Activated T-helper 2 cell treated with anti-CD3 and anti-CD28 coated beads, Interferon-gamma antibody, Interleukin-2, Interleukin-4, amounts not matched to agents 10 μg/mL and 5 μg/mL and 100 μg/mL, durations not matched to agents 14 hours and 24 hours and 36 hours (primary cell): ENCODE results near the gene ZBTB16. TPM values are rescaled to one million over a fixed set of nuclear protein-coding genes. Genes with fewer than 3 reads are reported as not detected.

Source experiments
- DNase-seq: peaks from one replicate; pipeline ENCODE4 v3.0.0; 2021; ENCODE audit warnings: low spot score
- H3K27ac Mint-ChIP-seq: one replicate; pipeline ENCODE4 v1.8.0; 2021; ENCODE audit warnings: mixed read lengths
- H3K27me3 Mint-ChIP-seq: one replicate; pipeline ENCODE4 v1.8.0; 2021; ENCODE audit warnings: low read depth, mixed read lengths
- H3K36me3 Mint-ChIP-seq: one replicate; pipeline ENCODE4 v1.8.0; 2021; ENCODE audit warnings: low read depth, mixed read lengths
- H3K4me1 Mint-ChIP-seq: one replicate; pipeline ENCODE4 v1.8.0; 2021; ENCODE audit warnings: low read depth, mixed read lengths
- H3K4me3 Mint-ChIP-seq: one replicate; pipeline ENCODE4 v1.8.0; 2021; ENCODE audit warnings: low read depth, mild to moderate bottlenecking, moderate library complexity, mixed read lengths
- H3K9me3 Mint-ChIP-seq: one replicate; pipeline ENCODE4 v1.8.0; 2021; ENCODE audit warnings: mixed read lengths
- intact Hi-C: fragments of 100-400 bp; cut with micrococcal nuclease; formaldehyde crosslinking; loops from one replicate; pipeline ENCODE4 v1.15.1; 2023
- total RNA-seq: library from RNA; stranded (reverse); gene quantifications from 2 replicates; pipeline ENCODE4 v1.2.3, GENCODE V29; 2022

Gene ZBTB16
- total RNA-seq, 1 donor from 2014 or later = 2.9 TPM

DNA sequence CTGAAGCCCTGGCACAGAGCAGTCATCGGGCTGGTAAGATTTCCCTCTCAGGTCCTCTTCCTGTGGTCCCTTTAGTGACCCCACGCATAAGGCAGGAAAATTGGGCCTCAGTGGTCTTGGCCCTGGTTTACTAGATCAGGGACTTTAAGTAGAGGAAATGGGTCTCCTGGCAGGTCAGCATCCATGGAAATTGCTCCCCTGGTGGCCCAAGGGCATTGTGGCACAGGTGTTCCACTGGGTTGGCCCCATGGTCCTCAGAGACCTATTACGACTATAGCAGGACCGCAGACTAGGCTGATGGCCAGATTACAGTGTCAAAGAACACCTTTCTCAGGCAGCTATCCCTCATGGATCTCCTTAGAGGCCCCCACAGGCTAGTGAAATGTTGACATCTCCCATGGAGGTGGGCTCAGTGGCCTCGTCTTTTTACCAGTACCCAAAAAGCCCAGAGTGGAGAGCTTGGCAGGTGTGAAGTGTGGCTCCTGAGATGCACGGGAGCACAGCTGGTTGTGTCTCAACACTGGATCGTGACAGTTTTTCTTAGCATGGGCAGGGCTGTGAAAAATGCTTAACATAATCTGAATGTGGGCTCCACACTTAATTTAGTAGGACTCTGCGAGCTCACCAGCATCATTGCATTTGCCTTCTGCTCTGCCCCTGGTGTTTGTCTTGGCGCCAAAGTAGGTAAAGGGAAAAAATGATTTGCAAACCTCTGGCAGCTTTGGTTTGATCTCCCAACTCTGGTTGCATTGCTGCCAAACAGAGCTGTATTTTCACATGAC is 74.2 kb downstream of the ZBTB16 start:
- Mint-ChIP-seq H3K9me3 (no peaks in the 10 kb centered on the region), H3K4me3 (no peak overlapping the region), H3K27me3 (peaks cover 17% of the 10 kb centered on the region), H3K27ac (no peak overlapping the region), H3K36me3 (no peaks in the 10 kb centered on the region), H3K4me1 (peaks cover 32% of the 10 kb centered on the region)
- DNase-seq = no peak
- intact Hi-C loops = no loop called here

DNA sequence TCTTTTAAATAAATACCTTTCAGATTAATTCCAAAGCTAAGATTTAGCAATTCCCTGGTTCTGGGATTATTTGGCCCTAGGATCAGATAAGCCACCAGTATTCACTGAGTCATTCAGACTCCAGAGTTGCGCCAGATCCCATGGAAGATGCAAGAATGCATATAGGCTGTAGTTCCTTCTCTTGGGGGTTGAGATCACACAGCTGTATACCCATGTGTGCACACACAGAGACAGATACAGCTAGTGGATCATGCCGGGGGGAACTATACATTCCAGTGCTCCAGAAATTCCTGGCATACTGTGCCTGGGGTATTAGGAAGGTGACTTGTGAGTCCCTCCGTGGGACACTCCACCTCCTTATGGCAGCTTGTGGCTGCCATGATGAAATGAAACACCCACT is 75.4 kb downstream of the ZBTB16 start:
- DNase-seq = no peak
- Mint-ChIP-seq H3K27ac (no peak overlapping the region), H3K36me3 (no peaks in the 10 kb centered on the region), H3K4me1 (peaks cover 29% of the 10 kb centered on the region), H3K4me3 (no peak overlapping the region), H3K9me3 (no peaks in the 10 kb centered on the region), H3K27me3 (peaks cover 15% of the 10 kb centered on the region)
- intact Hi-C loops = no loop called here

DNA sequence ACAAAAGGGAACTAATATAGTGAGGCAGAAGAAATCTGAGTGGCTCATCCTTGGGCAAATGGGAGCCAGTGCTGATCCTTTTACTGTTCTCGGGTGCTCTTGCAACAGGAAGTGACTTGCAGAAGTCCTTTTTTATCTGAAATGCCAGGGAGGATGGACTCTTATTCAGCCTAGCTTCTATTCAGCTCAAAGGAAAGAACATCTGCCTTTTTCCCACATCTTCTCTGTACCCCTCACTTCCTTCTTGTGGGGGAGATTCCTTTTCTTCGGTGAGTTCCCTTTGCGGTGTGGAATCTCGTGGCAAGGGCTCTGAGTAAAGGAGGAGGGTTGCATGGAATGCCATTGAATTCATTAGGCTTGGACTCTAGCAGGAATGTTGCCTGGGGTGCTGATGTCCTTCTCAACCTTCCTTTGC is 76.2 kb downstream of the ZBTB16 start:
- H3K27ac Mint-ChIP-seq = no peak overlapping the region

DNA sequence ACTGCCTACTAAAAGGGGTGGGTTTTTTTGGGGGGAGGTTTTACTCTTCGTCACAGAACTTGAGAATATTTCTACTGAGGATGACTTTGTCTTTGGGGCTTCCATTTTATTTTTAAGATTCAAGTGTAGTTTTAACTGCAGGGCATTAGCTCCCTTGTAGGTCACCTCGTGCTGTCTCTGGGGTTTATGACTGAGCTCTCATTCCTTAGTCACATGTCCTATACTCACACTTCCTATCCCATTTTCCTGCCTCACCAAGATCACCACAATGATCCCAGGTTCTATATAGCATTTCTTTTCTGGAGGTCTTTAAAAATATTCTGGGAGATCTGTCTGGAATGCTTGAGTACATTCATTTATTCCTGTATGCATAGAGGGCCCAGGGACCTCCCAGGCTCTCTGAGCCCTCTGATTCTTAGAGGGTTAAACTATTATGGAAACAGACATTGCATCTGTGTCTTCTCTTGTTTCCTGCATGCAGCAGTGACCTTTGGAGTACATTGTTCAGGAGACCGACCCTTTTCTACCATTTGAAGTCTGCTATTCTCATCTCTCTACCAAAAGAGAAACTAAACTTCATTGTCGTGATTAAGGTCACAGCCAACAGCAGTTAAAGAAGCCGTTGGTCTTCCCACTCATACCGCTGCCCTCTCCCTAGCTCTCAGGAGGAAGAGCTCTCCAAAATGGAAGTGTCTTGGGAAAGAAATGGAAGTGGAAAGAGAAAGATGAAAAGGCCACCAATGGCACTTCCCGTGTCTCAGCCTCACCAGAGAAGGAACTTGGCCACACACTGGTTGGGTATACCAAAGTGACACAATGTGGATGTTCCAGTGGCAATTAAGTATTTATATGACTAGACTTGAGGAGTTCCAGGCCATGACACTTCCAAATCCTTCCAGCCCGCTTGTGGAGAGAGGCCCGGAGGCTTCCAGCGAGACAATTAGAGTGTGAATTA is 77.5 kb downstream of the ZBTB16 start:
- Mint-ChIP-seq H3K4me1 (peaks cover 16% of the 10 kb centered on the region), H3K27ac (no peak overlapping the region), H3K4me3 (no peak overlapping the region)

More for the DNA sequence above, 76.2 kb downstream of the ZBTB16 start:
- no peaks in the 10 kb centered on the region for H3K36me3 Mint-ChIP-seq
- no peak for DNase-seq
- intact Hi-C loops = no loop called here
- peaks cover 17% of the 10 kb centered on the region for H3K27me3 Mint-ChIP-seq
- no peak overlapping the region for H3K4me3 Mint-ChIP-seq
- H3K9me3 Mint-ChIP-seq = no peaks in the 10 kb centered on the region
- peaks cover 26% of the 10 kb centered on the region for H3K4me1 Mint-ChIP-seq

DNA sequence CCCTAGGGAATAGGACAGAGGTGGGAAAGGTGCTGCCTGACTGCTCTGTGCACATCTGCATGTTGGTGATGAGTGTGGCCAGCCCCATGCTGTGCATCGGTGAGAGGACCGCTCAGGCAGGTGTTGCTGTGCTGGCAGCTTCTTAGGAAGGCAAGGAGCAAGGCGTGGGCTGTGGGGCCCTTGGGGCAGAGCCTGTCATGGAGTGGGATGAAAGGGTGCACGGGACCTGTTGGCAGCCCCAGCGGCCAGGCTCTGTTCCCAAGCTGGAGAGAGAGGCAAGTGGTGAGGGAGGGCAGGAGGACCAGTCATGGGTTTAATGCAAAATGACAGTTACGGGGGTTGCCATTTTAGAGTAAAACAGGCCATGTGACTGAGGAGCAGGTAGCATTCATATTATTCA is 78.3 kb downstream of the ZBTB16 start:
- no peak overlapping the region for H3K4me3 Mint-ChIP-seq
- H3K27me3 Mint-ChIP-seq = peaks cover 20% of the 10 kb centered on the region
- H3K9me3 Mint-ChIP-seq = no peaks in the 10 kb centered on the region
- intact Hi-C loops = no loop called here
- H3K27ac Mint-ChIP-seq = no peak overlapping the region
- H3K36me3 Mint-ChIP-seq = no peaks in the 10 kb centered on the region
- DNase-seq = no peak
- H3K4me1 Mint-ChIP-seq = peaks cover 13% of the 10 kb centered on the region

More for the DNA sequence above, 77.5 kb downstream of the ZBTB16 start:
- H3K27me3 Mint-ChIP-seq = peaks cover 20% of the 10 kb centered on the region
- intact Hi-C loops = no loop called here
- no peaks in the 10 kb centered on the region for H3K9me3 Mint-ChIP-seq
- H3K36me3 Mint-ChIP-seq = no peaks in the 10 kb centered on the region
- DNase-seq = no peak

DNA sequence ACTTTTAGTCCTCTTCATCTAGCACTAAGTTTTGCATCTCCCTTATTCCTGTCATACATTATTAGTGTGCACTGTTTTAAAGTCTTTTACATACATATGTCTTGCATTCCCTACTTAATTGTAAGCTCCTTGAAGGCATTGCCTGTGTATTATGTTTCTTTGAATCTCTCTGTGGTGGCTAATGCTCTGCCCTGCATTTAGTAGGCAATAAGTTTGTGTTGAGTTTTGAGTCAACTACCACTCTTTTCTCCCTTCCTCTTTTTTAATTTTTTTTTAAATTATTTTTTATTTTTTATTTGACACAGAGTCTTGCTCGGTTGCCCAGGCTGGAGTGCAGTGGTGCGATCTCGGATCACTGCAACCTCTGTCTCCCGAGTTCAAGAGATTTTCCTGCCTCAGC is 78.9 kb downstream of the ZBTB16 start:
- Mint-ChIP-seq H3K36me3 (no peaks in the 10 kb centered on the region), H3K4me3 (no peak overlapping the region), H3K27ac (no peak overlapping the region), H3K4me1 (peaks cover 13% of the 10 kb centered on the region), H3K9me3 (no peaks in the 10 kb centered on the region), H3K27me3 (peaks cover 20% of the 10 kb centered on the region)
- intact Hi-C loops = no loop called here
- DNase-seq = no peak

DNA sequence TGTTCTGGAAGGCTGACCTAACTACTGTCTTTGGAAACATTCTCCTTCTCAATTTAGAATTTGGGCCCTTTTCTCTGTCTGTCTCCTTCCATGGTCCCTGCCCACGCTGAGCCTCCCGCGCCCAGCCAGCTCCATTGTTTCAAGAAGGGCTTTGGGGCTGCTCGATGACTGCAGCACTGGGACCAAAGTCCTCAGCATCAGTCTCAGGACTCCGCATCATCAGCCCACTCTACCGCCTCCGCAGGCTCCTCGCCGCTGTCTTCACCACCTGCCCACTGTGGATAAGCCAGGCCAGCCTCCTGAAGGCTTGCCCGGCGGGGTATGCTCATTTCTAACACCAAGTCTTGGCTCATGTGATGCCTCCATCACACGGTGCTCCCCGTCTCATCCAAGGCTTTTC is 81.3 kb downstream of the ZBTB16 start:
- H3K4me1 Mint-ChIP-seq = peaks cover 13% of the 10 kb centered on the region
- H3K9me3 Mint-ChIP-seq = no peaks in the 10 kb centered on the region
- H3K27ac Mint-ChIP-seq = no peak overlapping the region
- DNase-seq = no peak
- no peak overlapping the region for H3K4me3 Mint-ChIP-seq
- intact Hi-C loops = no loop called here
- no peaks in the 10 kb centered on the region for H3K36me3 Mint-ChIP-seq
- peaks cover 21% of the 10 kb centered on the region for H3K27me3 Mint-ChIP-seq

DNA sequence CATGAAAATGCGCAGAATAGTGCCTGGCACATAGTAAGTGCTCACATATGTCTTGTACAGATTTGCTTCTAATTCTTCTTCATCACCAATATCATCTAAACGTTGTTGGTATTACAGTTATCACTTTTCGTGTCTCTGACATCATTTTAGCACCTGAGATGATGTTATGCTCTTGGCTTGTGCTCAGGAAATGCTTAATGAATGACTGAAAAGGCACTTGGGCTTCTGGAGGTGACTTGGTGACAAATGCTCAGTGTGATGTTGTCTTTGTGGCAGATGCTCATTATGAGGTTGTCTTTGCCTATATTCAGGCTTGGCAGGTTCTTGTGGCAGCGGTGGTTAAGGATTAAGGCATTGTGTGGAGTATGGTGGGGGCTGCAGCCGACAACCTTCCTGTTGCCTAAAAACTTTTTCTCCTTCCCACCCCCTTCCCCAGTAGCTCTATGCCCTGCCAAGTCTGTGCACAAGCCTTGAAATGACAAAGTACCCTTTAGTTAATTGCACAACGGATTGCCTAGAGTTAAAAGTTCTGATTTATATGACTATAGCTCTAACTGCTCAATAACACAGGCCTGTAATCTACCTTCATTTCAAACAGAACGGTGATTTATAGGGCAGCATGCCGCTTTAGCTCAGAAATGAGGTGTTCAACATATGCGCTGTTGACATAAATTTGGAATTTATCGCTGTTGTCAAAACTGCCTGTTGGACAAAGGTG is 82.5 kb downstream of the ZBTB16 start:
- peaks cover 6% of the 10 kb centered on the region for H3K4me1 Mint-ChIP-seq
- H3K36me3 Mint-ChIP-seq = no peaks in the 10 kb centered on the region
- no peak overlapping the region for H3K4me3 Mint-ChIP-seq
- no peak overlapping the region for H3K27ac Mint-ChIP-seq
- no peaks in the 10 kb centered on the region for H3K9me3 Mint-ChIP-seq
- intact Hi-C loops = no loop called here
- no peak for DNase-seq
- H3K27me3 Mint-ChIP-seq = peaks cover 22% of the 10 kb centered on the region

DNA sequence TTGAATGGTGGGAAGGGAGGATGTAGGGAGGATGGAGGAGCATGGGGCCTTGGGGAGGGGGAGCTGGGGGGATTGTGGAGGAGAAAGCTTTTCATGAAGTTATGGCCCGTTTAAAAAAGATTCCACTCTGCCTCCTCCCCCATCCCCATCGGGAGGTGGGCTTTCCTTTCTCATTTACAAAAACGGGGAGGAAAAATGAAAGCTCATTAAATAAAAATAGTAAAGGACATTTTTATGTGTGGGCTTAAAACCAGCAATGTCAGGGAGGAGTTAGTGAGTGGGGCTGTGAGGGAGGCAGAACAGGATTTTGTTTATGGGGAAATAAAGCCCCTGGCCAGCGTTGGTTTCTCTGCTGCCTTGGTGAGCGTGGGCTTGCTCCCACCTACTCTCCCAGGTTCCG is 83.2 kb downstream of the ZBTB16 start:
- Mint-ChIP-seq H3K4me3 (no peak overlapping the region), H3K4me1 (peaks cover 6% of the 10 kb centered on the region), H3K36me3 (no peaks in the 10 kb centered on the region), H3K27ac (no peak overlapping the region), H3K27me3 (peaks cover 26% of the 10 kb centered on the region), H3K9me3 (no peaks in the 10 kb centered on the region)
- no peak for DNase-seq
- intact Hi-C loops = no loop called here

DNA sequence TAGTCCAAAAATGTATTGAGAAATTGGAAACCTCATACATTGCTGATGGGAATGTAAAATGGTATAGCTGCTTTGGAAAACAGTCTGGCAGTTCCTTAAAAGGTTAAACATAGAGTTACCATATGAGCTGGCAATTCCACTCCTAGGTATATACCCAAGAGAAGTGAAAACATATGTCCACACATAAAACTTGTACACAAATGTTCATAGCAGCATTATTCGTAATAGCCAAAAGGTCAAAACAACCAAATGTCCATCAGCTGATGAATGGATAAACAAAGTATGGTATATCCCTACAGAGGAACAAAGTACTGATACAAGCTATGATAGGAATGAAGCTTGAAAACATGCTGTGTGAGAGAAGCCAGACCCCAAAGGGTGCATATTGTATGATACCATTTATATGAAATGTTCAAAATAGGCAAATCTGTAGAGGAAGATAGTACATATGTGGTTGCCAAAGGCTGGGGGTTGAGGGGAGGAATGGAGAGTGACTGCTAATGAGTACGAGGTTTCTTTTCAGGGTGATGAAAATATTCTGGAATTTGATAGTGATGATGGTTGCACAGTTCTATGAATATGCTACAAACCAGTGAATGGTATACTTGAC is 85.8 kb downstream of the ZBTB16 start:
- H3K27ac Mint-ChIP-seq = no peak overlapping the region
- peaks cover 29% of the 10 kb centered on the region for H3K27me3 Mint-ChIP-seq

DNA sequence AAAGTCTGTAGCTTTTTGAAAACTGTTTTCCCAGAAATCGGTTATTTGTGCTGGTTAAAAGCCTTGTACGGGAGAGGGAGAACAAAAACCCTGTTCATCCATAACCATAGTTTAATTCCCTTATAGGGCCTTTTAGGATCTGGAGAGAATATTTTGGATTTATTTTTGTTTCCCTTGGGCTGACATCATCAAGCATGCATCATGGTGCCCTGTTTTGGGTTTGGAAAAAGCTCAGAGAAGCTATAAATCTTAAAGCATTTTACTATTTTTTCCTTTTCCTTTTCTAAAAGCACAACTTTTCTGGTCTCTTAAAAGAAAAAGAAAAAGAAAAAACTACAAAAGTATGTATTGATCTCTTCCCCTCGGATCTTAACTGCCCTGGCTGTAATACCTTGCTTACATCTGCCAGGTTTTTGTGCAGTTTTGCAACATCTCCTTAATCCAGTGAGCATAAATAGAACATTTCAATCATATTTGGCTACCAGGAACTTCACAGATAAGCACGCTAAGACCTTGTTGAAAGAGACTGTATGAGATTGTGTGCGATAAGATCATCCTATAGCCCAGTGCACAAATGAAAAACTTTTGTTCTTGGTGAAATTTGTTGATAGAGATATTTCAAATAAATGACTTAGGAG is 88.0 kb downstream of the ZBTB16 start:
- DNase-seq = no peak
- Mint-ChIP-seq H3K36me3 (no peaks in the 10 kb centered on the region), H3K9me3 (no peaks in the 10 kb centered on the region), H3K4me3 (no peak overlapping the region), H3K27me3 (peaks cover 27% of the 10 kb centered on the region), H3K4me1 (peaks cover 19% of the 10 kb centered on the region), H3K27ac (no peak overlapping the region)
- intact Hi-C loops = no loop called here

More for the DNA sequence above, 85.8 kb downstream of the ZBTB16 start:
- H3K9me3 Mint-ChIP-seq = no peaks in the 10 kb centered on the region
- no peak overlapping the region for H3K4me3 Mint-ChIP-seq
- no peak for DNase-seq
- intact Hi-C loops = no loop called here
- H3K4me1 Mint-ChIP-seq = peaks cover 13% of the 10 kb centered on the region
- H3K36me3 Mint-ChIP-seq = no peaks in the 10 kb centered on the region

DNA sequence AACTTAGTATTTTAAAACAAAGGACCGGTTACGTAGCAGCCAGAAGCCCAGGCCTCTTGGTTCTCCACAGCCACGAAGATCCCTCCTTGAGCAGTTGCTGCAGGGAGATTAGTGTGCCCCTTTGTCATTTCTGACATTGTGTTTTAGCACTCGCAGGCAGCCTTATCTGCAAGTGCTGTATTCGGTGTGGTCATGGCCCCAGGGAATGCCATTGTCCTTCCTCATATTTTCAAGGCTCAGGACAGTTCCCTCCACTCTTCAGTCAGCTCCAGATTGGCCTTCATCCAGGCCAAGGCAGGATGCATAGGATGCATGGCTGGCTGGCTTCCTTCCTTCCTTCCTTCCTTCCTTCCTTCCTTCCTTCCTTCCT is 88.5 kb downstream of the ZBTB16 start:
- intact Hi-C loops = no loop called here
- no peak for DNase-seq
- no peaks in the 10 kb centered on the region for H3K36me3 Mint-ChIP-seq
- no peak overlapping the region for H3K4me3 Mint-ChIP-seq
- H3K9me3 Mint-ChIP-seq = no peaks in the 10 kb centered on the region
- no peak overlapping the region for H3K27ac Mint-ChIP-seq
- H3K27me3 Mint-ChIP-seq = peaks cover 29% of the 10 kb centered on the region
- peaks cover 23% of the 10 kb centered on the region for H3K4me1 Mint-ChIP-seq
